Measurements from ENCODE around the gene CCPG1. TPM values are rescaled to one million over a fixed set of nuclear protein-coding genes. Genes with fewer than 3 reads are reported as not detected.
A peak's percentile ranks its signal among the peaks of the same experiment; 100 is the strongest.

Gene CCPG1
- total RNA-seq, 1 experiment from 2014 or later: 27.6 TPM

DNA sequence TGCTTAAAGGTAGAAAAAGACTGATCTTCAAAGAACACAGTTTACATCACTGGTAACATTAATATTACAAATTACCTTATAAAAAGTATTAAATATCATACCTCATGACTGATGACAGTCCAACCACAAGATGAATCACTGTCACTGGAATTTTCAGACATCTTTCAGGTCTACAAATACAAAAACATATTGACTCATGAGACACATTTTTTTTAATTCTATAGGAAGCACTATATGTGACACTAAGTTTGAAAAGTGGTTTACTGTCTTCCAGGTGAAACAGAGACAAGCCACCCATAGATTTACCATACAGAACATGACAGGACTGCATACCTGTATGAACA, 18.9 kb downstream of the CCPG1 start:
- Histone ChIP-seq H3K4me3 (ENCODE audit: low read depth in 2 of 2, low read length in 2 of 2) (no peak overlapping the region), H3K4me1 (ENCODE audit: control insufficient read depth, insufficient read depth, low read length) (no peaks in the 10 kb centered on the region), H3K27ac (ENCODE audit: low read length) (no peak overlapping the region), H3K36me3 (ENCODE audit: control insufficient read depth, insufficient read depth, low read length) (no peaks in the 10 kb centered on the region), H3K9me3 (ENCODE audit: control insufficient read depth, insufficient read depth, low read depth, low read length) (no peaks in the 10 kb centered on the region), H3K27me3 (ENCODE audit: control insufficient read depth, insufficient read depth, low read length) (no peaks in the 10 kb centered on the region)
- DNase-seq (ENCODE audit: low read depth, low spot score) (peak; percentile 67), ATAC-seq (no peak)
- in situ Hi-C loops (cut with HindIII; ENCODE audit: low pct_unique_long_range_greater_than_20kb, low sequenced_read_pairs): no loop called here
- ChIA-PET CTCF (no interaction called here), POLR2A (no interaction called here)
- intact Hi-C loops (cut with micrococcal nuclease; ENCODE audit: unreplicated experiment): no loop called here
- TF ChIP-seq, protein P1, sequence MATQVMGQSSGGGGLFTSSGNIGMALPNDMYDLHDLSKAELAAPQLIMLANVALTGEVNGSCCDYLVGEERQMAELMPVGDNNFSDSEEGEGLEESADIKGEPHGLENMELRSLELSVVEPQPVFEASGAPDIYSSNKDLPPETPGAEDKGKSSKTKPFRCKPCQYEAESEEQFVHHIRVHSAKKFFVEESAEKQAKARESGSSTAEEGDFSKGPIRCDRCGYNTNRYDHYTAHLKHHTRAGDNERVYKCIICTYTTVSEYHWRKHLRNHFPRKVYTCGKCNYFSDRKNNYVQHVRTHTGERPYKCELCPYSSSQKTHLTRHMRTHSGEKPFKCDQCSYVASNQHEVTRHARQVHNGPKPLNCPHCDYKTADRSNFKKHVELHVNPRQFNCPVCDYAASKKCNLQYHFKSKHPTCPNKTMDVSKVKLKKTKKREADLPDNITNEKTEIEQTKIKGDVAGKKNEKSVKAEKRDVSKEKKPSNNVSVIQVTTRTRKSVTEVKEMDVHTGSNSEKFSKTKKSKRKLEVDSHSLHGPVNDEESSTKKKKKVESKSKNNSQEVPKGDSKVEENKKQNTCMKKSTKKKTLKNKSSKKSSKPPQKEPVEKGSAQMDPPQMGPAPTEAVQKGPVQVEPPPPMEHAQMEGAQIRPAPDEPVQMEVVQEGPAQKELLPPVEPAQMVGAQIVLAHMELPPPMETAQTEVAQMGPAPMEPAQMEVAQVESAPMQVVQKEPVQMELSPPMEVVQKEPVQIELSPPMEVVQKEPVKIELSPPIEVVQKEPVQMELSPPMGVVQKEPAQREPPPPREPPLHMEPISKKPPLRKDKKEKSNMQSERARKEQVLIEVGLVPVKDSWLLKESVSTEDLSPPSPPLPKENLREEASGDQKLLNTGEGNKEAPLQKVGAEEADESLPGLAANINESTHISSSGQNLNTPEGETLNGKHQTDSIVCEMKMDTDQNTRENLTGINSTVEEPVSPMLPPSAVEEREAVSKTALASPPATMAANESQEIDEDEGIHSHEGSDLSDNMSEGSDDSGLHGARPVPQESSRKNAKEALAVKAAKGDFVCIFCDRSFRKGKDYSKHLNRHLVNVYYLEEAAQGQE (IDR thresholded peaks at IDR 0.05; ENCODE audit: insufficient read depth in 1 of 2, low read depth in 2 of 2, low read length in 1 of 2): no peak
- TF ChIP-seq POLR2AphosphoS5 (IDR thresholded peaks at IDR 0.05; ENCODE audit: low read depth, low read length) (no peak), TCF7L2 (IDR thresholded peaks at IDR 0.05; ENCODE audit: low read depth, low read length) (no peak), SIN3A (IDR thresholded peaks at IDR 0.05; ENCODE audit: borderline replicate concordance, insufficient read depth, low read depth, low read length) (no peak)
- TF ChIP-seq, protein P2, sequence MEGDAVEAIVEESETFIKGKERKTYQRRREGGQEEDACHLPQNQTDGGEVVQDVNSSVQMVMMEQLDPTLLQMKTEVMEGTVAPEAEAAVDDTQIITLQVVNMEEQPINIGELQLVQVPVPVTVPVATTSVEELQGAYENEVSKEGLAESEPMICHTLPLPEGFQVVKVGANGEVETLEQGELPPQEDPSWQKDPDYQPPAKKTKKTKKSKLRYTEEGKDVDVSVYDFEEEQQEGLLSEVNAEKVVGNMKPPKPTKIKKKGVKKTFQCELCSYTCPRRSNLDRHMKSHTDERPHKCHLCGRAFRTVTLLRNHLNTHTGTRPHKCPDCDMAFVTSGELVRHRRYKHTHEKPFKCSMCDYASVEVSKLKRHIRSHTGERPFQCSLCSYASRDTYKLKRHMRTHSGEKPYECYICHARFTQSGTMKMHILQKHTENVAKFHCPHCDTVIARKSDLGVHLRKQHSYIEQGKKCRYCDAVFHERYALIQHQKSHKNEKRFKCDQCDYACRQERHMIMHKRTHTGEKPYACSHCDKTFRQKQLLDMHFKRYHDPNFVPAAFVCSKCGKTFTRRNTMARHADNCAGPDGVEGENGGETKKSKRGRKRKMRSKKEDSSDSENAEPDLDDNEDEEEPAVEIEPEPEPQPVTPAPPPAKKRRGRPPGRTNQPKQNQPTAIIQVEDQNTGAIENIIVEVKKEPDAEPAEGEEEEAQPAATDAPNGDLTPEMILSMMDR (IDR thresholded peaks at IDR 0.05): no peak
- BruUV-seq (replicated peaks): no TSS peak

DNA sequence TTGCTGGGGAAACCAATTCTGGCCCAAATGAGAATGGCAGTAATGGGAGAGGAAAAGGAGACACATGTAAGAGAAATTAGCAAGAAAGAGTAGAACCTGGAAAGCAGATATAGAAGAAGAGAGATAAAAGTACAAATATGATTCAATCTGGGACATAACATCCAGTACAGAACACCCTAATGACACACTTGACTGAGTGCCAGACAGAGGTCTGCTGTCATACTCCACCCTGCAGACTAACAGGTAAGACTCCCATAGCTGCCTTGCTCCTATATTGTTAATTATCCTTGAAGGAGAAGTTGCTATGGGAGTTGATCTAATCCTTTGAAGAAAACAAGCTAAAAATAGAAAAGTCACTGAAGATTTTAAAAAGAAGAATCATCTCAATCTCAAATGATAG, 21.1 kb downstream of the CCPG1 start:
- Histone ChIP-seq H3K36me3 (ENCODE audit: control insufficient read depth, insufficient read depth, low read length) (no peaks in the 10 kb centered on the region), H3K4me3 (ENCODE audit: low read depth in 2 of 2, low read length in 2 of 2) (no peak overlapping the region), H3K27me3 (ENCODE audit: control insufficient read depth, insufficient read depth, low read length) (no peaks in the 10 kb centered on the region), H3K27ac (ENCODE audit: low read length) (no peak overlapping the region), H3K4me1 (ENCODE audit: control insufficient read depth, insufficient read depth, low read length) (no peaks in the 10 kb centered on the region), H3K9me3 (ENCODE audit: control insufficient read depth, insufficient read depth, low read depth, low read length) (no peaks in the 10 kb centered on the region)
- ChIA-PET POLR2A (no interaction called here), CTCF (no interaction called here)
- in situ Hi-C loops (cut with HindIII; ENCODE audit: low pct_unique_long_range_greater_than_20kb, low sequenced_read_pairs): no loop called here
- DNase-seq (ENCODE audit: low read depth, low spot score) (no peak), ATAC-seq (no peak)
- intact Hi-C loops (cut with micrococcal nuclease; ENCODE audit: unreplicated experiment): no loop called here
- BruUV-seq (replicated peaks): no TSS peak
- TF ChIP-seq SIN3A (IDR thresholded peaks at IDR 0.05; ENCODE audit: borderline replicate concordance, insufficient read depth, low read depth, low read length) (no peak), TCF7L2 (IDR thresholded peaks at IDR 0.05; ENCODE audit: low read depth, low read length) (no peak), POLR2AphosphoS5 (IDR thresholded peaks at IDR 0.05; ENCODE audit: low read depth, low read length) (no peak)
- TF ChIP-seq, protein P1 (IDR thresholded peaks at IDR 0.05; ENCODE audit: insufficient read depth in 1 of 2, low read depth in 2 of 2, low read length in 1 of 2): no peak
- TF ChIP-seq, protein P2 (IDR thresholded peaks at IDR 0.05): no peak

Measured in Panc1 (cell line).